ENCODE results near the gene KRTAP5-9.
"Not testable (repeated sequence)": the region's sequence is repeated elsewhere in the genome, so short reads cannot be mapped to it uniquely, and the experiment has no call there.

Gene KRTAP5-9

GRCh38 chr11:71581826-71582225, 33.6 kb downstream of the KRTAP5-9 start:
- no peak for DNase-seq (ENCODE audit: low read depth)
- TF ChIP-seq CTCF (IDR thresholded peaks at IDR 0.05; ENCODE audit: insufficient read depth, low read depth, low read length, missing control alignments) = no peak
- H3K4me3 ChIP-seq (ENCODE audit: low read depth, low read length) = no peak overlapping the region

- no peak for TF ChIP-seq CTCF (IDR thresholded peaks at IDR 0.05; ENCODE audit: insufficient read depth, low read depth, low read length, missing control alignments)
- H3K4me3 ChIP-seq (ENCODE audit: low read depth, low read length) = no peak within 1 kb of the TSS
- no peak for DNase-seq (ENCODE audit: low read depth)
These were observed 34.2 kb downstream of the KRTAP5-9 start, which contains the start of gene KRTAP5-11 for GRCh38 chr11:71582309-71582895. KRTAP5-11 (minus strand) TSS chr11:71582875; CDS start chr11:71582837, 38 bp downstream.

GRCh38 chr11:71582969-71583368, 34.7 kb downstream of the KRTAP5-9 start:
- not testable (repeated sequence) for H3K4me3 ChIP-seq (ENCODE audit: low read depth, low read length); DNase-seq (ENCODE audit: low read depth)

GRCh38 chr11:71585673-71586072, 37.5 kb downstream of the KRTAP5-9 start:
- not testable (repeated sequence) for DNase-seq (ENCODE audit: low read depth)

GRCh38 chr11:71588314-71588713, 40.1 kb downstream of the KRTAP5-9 start:
- DNase-seq (ENCODE audit: low read depth); H3K4me3 ChIP-seq (ENCODE audit: low read depth, low read length): not testable (repeated sequence)

More at GRCh38 chr11:71585673-71586072, 37.5 kb downstream of the KRTAP5-9 start:
- H3K4me3 ChIP-seq (ENCODE audit: low read depth, low read length) = not testable (repeated sequence)

- H3K4me3 ChIP-seq (ENCODE audit: low read depth, low read length) = not testable (repeated sequence)
- TF ChIP-seq CTCF (IDR thresholded peaks at IDR 0.05; ENCODE audit: insufficient read depth, low read depth, low read length, missing control alignments) = peak; percentile 45
- DNase-seq (ENCODE audit: low read depth) = peak; percentile 75
These were observed 40.8 kb downstream of the KRTAP5-9 start for GRCh38 chr11:71588822-71589545.

- not testable (repeated sequence) for H3K4me3 ChIP-seq (ENCODE audit: low read depth, low read length); DNase-seq (ENCODE audit: low read depth)
These were observed 41.3 kb downstream of the KRTAP5-9 start for GRCh38 chr11:71589546-71589920.

Data from GM12865 (cell line).